Uterus (tissue), 4 donors: Measurements from ENCODE around the gene UBL7. TPM values are rescaled to one million over a fixed set of nuclear protein-coding genes. Genes with fewer than 3 reads are reported as not detected.
A peak's percentile ranks its signal among the peaks of the same experiment; 100 is the strongest.

Experiments
- DNase-seq, 2 donors: peaks; one replicate each; pipeline ENCODE4 v3.0.0-alpha.2; 2019 to 2020
- H3K27ac ChIP-seq, 2 donors: fragments of 200-600 bp; sonication (generic); 1 replicate in 1 of 2; 2 replicates in 1 of 2; pipeline ENCODE4 v1.5.1; 2016 to 2018
- H3K27me3 ChIP-seq, 2 donors: fragments of 200-600 bp; sonication (generic); one replicate each; pipeline ENCODE4 v1.5.1; 2018 to 2019; ENCODE audit warnings: control low read depth in 1 of 2
- H3K36me3 ChIP-seq, 2 donors: fragments of 200-600 bp; sonication (generic); one replicate each; pipeline ENCODE4 v1.5.1; 2019; ENCODE audit warnings: control low read depth in 1 of 2
- H3K4me1 ChIP-seq, 2 donors: fragments of 200-600 bp; sonication (generic); one replicate each; pipeline ENCODE4 v1.5.1; 2018 to 2019; ENCODE audit warnings: control low read depth in 1 of 2
- H3K4me3 ChIP-seq, 2 donors: fragments of 200-600 bp; sonication (generic); 1 replicate in 1 of 2; 2 replicates in 1 of 2; pipeline ENCODE4 v1.5.1; 2018 to 2019; ENCODE audit warnings: mild to moderate bottlenecking in 1 of 2
- H3K9me3 ChIP-seq, 2 donors: fragments of 200-600 bp; sonication (generic); one replicate each; pipeline ENCODE4 v1.5.1; 2019; ENCODE audit warnings: control low read depth in 1 of 2
- POLR2A ChIP-seq, 2 donors: fragments of 450-650 bp; IDR thresholded peaks; one replicate each; pipeline ENCODE4 v1.6.1; 2016; ENCODE audit warnings: antibody characterized with exemption in 2 of 2, mild to moderate bottlenecking in 1 of 2, moderate library complexity in 1 of 2
- intact Hi-C: fragments of 100-400 bp; cut with DNase I; formaldehyde crosslinking; loops from one replicate; pipeline ENCODE4 v1.15.1; 2023; ENCODE audit warnings: low total_unique reads
- total RNA-seq, 4 donors: library from RNA; depleted of rRNA in 3 of 4; stranded (reverse); fragments of >200 nt in 3 of 4; gene quantifications; one replicate each; pipeline versions ENCODE4 v1.1.0 to v1.2.4, GENCODE V29; 2014 to 2023
- TF ChIP-seq, protein P1 (sequence below), 4 experiments: fragments of 200-600 bp in 2 of 4; fragments of 450-650 bp in 2 of 4; sonication (generic) in 2 of 4; IDR thresholded peaks; one replicate each; pipeline ENCODE4 v1.5.1; 2016 to 2019; ENCODE audit warnings: antibody characterized with exemption in 4 of 4, mild to moderate bottlenecking in 2 of 4, moderate library complexity in 1 of 4
- donor health status: DM: yes; HTN: yes; CAD: no.

The UBL7 gene
- total RNA-seq, 4 donors from 2014 or later = 15.4 to 60.6 (median 35.7) TPM

GRCh38 chr15:74432271-74432967 lies 28.5 kb downstream of the UBL7 start:
- no peak for DNase-seq
- Histone ChIP-seq H3K36me3 (no peaks in the 10 kb centered on the region), H3K27ac (no peak overlapping the region), H3K27me3 (no peaks in the 10 kb centered on the region), H3K9me3 (no peaks in the 10 kb centered on the region), H3K4me3 (peak overlapping the region in 1 of 2 donors; percentile 79), H3K4me1 (peaks cover 0 to 11% of the 10 kb centered on the region in 2 donors)
- TF ChIP-seq, protein P1, sequence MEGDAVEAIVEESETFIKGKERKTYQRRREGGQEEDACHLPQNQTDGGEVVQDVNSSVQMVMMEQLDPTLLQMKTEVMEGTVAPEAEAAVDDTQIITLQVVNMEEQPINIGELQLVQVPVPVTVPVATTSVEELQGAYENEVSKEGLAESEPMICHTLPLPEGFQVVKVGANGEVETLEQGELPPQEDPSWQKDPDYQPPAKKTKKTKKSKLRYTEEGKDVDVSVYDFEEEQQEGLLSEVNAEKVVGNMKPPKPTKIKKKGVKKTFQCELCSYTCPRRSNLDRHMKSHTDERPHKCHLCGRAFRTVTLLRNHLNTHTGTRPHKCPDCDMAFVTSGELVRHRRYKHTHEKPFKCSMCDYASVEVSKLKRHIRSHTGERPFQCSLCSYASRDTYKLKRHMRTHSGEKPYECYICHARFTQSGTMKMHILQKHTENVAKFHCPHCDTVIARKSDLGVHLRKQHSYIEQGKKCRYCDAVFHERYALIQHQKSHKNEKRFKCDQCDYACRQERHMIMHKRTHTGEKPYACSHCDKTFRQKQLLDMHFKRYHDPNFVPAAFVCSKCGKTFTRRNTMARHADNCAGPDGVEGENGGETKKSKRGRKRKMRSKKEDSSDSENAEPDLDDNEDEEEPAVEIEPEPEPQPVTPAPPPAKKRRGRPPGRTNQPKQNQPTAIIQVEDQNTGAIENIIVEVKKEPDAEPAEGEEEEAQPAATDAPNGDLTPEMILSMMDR (IDR thresholded peaks at IDR 0.05) = no peak
- TF ChIP-seq POLR2A (IDR thresholded peaks at IDR 0.05) = no peak
- intact Hi-C loops = no loop called here

- Histone ChIP-seq H3K9me3 (no peaks in the 10 kb centered on the region), H3K4me3 (no peak overlapping the region), H3K27ac (no peak overlapping the region), H3K36me3 (no peaks in the 10 kb centered on the region), H3K4me1 (peaks cover 0 to 11% of the 10 kb centered on the region in 2 donors), H3K27me3 (no peaks in the 10 kb centered on the region)
- intact Hi-C loops = no loop called here
- DNase-seq = no peak
- TF ChIP-seq, protein P1 (IDR thresholded peaks at IDR 0.05) = no peak
- TF ChIP-seq POLR2A (IDR thresholded peaks at IDR 0.05) = no peak
Observed at GRCh38 chr15:74431645-74432044, 29.3 kb downstream of the UBL7 start.

- no peak for TF ChIP-seq POLR2A (IDR thresholded peaks at IDR 0.05)
- TF ChIP-seq, protein P1 (IDR thresholded peaks at IDR 0.05) = no peak
- Histone ChIP-seq H3K4me3 (no peak overlapping the region), H3K27ac (no peak overlapping the region), H3K36me3 (no peaks in the 10 kb centered on the region), H3K4me1 (peaks cover 0 to 11% of the 10 kb centered on the region in 2 donors), H3K9me3 (no peaks in the 10 kb centered on the region), H3K27me3 (no peaks in the 10 kb centered on the region)
- intact Hi-C loops = no loop called here
- no peak for DNase-seq
Observed at GRCh38 chr15:74431116-74431515, 29.8 kb downstream of the UBL7 start.

DNA sequence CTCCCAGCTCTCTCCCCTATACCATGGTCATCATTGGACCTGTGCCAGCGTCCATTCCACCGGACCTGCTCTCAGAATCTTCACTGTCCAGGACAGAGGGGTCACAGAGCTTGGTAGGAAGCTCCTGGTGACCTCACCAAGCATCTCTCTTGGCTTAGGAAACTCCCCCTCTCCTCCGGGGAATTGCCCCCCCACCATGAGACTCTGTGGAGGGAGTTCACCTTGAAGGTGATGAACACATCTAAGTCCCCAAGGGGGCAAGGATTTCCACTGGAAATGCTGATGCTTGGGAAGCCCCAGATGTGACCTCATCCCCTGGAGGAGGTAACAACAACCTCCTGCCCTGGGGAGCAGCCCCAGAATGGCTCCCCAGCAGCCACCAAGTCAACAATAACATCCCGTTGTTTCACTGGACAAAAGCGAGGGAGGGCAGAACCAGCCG lies 30.4 kb downstream of the UBL7 start:
- no peaks in the 10 kb centered on the region for H3K9me3 ChIP-seq
- H3K27me3 ChIP-seq = no peaks in the 10 kb centered on the region
- H3K4me3 ChIP-seq = no peak overlapping the region
- no peak for TF ChIP-seq POLR2A (IDR thresholded peaks at IDR 0.05)
- TF ChIP-seq, protein P1 (IDR thresholded peaks at IDR 0.05) = no peak
- peaks cover 0 to 11% of the 10 kb centered on the region in 2 donors for H3K4me1 ChIP-seq
- no peak overlapping the region for H3K27ac ChIP-seq
- no peaks in the 10 kb centered on the region for H3K36me3 ChIP-seq
- DNase-seq = no peak
- intact Hi-C loops = no loop called here

- intact Hi-C loops = no loop called here
- no peak for DNase-seq
- no peaks in the 10 kb centered on the region for H3K36me3 ChIP-seq
- no peaks in the 10 kb centered on the region for H3K27me3 ChIP-seq
- H3K4me1 ChIP-seq = peaks cover 0 to 11% of the 10 kb centered on the region in 2 donors
- TF ChIP-seq, protein P1 (IDR thresholded peaks at IDR 0.05) = no peak
- no peak for TF ChIP-seq POLR2A (IDR thresholded peaks at IDR 0.05)
- no peak overlapping the region for H3K27ac ChIP-seq
- H3K9me3 ChIP-seq = no peaks in the 10 kb centered on the region
- no peak overlapping the region for H3K4me3 ChIP-seq
Observed at GRCh38 chr15:74429781-74430400, 31.1 kb downstream of the UBL7 start.
